ENCODE results near the gene IRX1.
A peak's percentile ranks its signal among the peaks of the same experiment; 100 is the strongest.

IRX1 gene

DNA sequence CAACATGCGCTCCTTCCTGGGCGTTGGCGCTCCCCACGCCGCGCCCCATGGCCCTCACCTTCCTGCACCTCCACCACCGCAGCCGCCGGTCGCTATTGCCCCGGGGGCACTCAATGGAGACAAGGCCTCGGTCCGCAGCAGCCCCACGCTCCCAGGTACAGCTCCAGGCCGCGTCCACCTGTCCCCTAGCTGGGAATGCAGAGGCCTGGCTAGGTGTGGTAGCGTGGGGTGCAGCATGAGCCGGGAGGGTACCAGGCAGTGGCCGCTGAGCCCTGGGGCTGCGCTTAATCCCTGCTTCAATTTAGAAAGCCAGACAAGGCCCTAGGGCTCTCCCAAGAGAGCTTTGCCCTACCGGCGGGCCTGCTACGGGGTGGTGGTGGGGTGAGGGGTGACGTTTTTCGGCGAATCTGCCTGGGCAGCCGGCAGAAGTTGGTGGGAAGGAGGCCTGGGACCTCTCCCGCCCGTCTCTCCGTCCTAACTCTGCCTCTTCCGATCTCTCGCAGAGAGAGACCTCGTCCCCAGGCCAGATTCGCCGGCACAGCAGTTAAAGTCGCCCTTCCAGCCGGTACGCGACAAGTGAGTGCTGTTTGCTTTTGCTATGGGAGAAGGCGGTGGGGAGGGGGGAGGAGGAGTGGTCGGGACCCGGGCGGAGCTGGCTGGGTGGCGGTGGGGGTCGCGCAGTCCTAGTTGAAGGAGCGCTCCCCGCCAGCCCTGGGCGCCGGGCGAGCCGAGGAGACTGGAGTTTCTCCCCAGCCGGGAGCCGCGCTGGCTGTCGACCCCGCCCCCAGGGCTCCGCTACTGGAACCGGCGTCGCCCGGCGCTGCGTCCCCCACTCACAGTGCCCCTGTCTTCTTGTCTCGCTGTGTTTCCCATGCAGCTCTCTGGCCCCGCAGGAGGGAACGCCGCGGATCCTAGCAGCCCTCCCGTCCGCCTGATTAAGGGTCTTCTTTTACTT lies 4.8 kb downstream of the IRX1 start:
- TF ChIP-seq, protein P1, sequence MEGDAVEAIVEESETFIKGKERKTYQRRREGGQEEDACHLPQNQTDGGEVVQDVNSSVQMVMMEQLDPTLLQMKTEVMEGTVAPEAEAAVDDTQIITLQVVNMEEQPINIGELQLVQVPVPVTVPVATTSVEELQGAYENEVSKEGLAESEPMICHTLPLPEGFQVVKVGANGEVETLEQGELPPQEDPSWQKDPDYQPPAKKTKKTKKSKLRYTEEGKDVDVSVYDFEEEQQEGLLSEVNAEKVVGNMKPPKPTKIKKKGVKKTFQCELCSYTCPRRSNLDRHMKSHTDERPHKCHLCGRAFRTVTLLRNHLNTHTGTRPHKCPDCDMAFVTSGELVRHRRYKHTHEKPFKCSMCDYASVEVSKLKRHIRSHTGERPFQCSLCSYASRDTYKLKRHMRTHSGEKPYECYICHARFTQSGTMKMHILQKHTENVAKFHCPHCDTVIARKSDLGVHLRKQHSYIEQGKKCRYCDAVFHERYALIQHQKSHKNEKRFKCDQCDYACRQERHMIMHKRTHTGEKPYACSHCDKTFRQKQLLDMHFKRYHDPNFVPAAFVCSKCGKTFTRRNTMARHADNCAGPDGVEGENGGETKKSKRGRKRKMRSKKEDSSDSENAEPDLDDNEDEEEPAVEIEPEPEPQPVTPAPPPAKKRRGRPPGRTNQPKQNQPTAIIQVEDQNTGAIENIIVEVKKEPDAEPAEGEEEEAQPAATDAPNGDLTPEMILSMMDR (conservative IDR thresholded peaks at IDR 0.05; ENCODE audit: low read depth, low read length) = no peak
- Histone ChIP-seq H3K27ac (no peak overlapping the region), H3K4me2 (no peak overlapping the region), H3K4me3 (IDR thresholded peaks at IDR 0.05; ENCODE audit: insufficient read depth, low read depth, low read length) (no peak overlapping the region), H4K20me1 (ENCODE audit: insufficient read depth) (no peaks in the 10 kb centered on the region), H3K79me2 (ENCODE audit: insufficient read depth, low read depth) (no peaks in the 10 kb centered on the region), H3K4me1 (ENCODE audit: low read depth, poor library complexity, severe bottlenecking) (no peaks in the 10 kb centered on the region), H3K9ac (no peak overlapping the region), H2AFZ (ENCODE audit: low read depth) (no peak overlapping the region), H3K36me3 (ENCODE audit: insufficient read depth) (no peaks in the 10 kb centered on the region), H3K27me3 (ENCODE audit: insufficient read depth, low read depth) (peaks cover 6% of the 10 kb centered on the region; the same call in 1 of the 2 replicates)

- Histone ChIP-seq H3K4me3 (IDR thresholded peaks at IDR 0.05; ENCODE audit: insufficient read depth, low read depth, low read length) (no peak overlapping the region), H3K27me3 (ENCODE audit: insufficient read depth, low read depth) (peaks cover 6% of the 10 kb centered on the region; the same call in 1 of the 2 replicates), H3K9ac (no peak overlapping the region)
Observed at GRCh38 chr5:3601061-3601710, 5.6 kb downstream of the IRX1 start.

GRCh38 chr5:3601911-3602782 lies 6.5 kb downstream of the IRX1 start:
- no peaks in the 10 kb centered on the region for H3K36me3 ChIP-seq (ENCODE audit: insufficient read depth)
- H3K27me3 ChIP-seq (ENCODE audit: insufficient read depth, low read depth) = peaks cover 6% of the 10 kb centered on the region; the same call in 1 of the 2 replicates
- H2AFZ ChIP-seq (ENCODE audit: low read depth) = peak overlapping the region; percentile 49
- no peak overlapping the region for H3K27ac ChIP-seq
- H3K79me2 ChIP-seq (ENCODE audit: insufficient read depth, low read depth) = no peaks in the 10 kb centered on the region
- H3K9ac ChIP-seq = no peak overlapping the region; the same call in 1 of the 2 replicates
- H3K4me1 ChIP-seq (ENCODE audit: low read depth, poor library complexity, severe bottlenecking) = no peaks in the 10 kb centered on the region
- H3K4me3 ChIP-seq (IDR thresholded peaks at IDR 0.05; ENCODE audit: insufficient read depth, low read depth, low read length) = no peak overlapping the region
- TF ChIP-seq, protein P1 (conservative IDR thresholded peaks at IDR 0.05; ENCODE audit: low read depth, low read length) = no peak
- H3K4me2 ChIP-seq = peak overlapping the region; percentile 40
- H4K20me1 ChIP-seq (ENCODE audit: insufficient read depth) = no peaks in the 10 kb centered on the region

More at GRCh38 chr5:3601061-3601710, 5.6 kb downstream of the IRX1 start:
- H3K27ac ChIP-seq = no peak overlapping the region
- H3K4me1 ChIP-seq (ENCODE audit: low read depth, poor library complexity, severe bottlenecking) = no peaks in the 10 kb centered on the region
- TF ChIP-seq, protein P1 (conservative IDR thresholded peaks at IDR 0.05; ENCODE audit: low read depth, low read length) = no peak
- no peaks in the 10 kb centered on the region for H4K20me1 ChIP-seq (ENCODE audit: insufficient read depth)
- H3K79me2 ChIP-seq (ENCODE audit: insufficient read depth, low read depth) = no peaks in the 10 kb centered on the region
- H3K36me3 ChIP-seq (ENCODE audit: insufficient read depth) = no peaks in the 10 kb centered on the region
- H3K4me2 ChIP-seq = peak overlapping the region; percentile 40; the same call in 1 of the 2 replicates
- H2AFZ ChIP-seq (ENCODE audit: low read depth) = no peak overlapping the region

Measured in KMS-11 (cell line).